PC-3 (cell line): Measurements from ENCODE around the gene PDCD10. TPM values are rescaled to one million over a fixed set of nuclear protein-coding genes. Genes with fewer than 3 reads are reported as not detected.

Source experiments
- ATAC-seq: fragments of 200-7000 bp; cut with Tn5 transposase; 2 replicates; pipeline ENCODE4 v1.9.1; 2020; ENCODE audit warnings: mild to moderate bottlenecking, moderate library complexity
- BruUV-seq: library from RNA; stranded (reverse); fragments of 400-500 nt; replicated peaks from 2 replicates; lab custom pipeline; 2021; lab: Mats Ljungman, UMichigan
- CTCF ChIA-PET: fragments of 300-600 bp; sonication (Branson Sonifier 250); formaldehyde crosslinking; loops from one replicate; lab custom pipeline; 2022; ENCODE audit warnings: antibody characterized with exemption; lab: Charles Lee
- POLR2A ChIA-PET: fragments of 300-600 bp; sonication (Branson Sonifier 250); formaldehyde crosslinking; loops from one replicate; lab custom pipeline; 2022; ENCODE audit warnings: antibody characterized with exemption; ENCODE audit not compliant: unreplicated experiment; lab: Charles Lee
- DNase-seq: peaks from one replicate; pipeline ENCODE4 v3.0.0-alpha.2; 2015
- H2AFZ ChIP-seq: fragments of 300-600 bp; sonication (generic); 2 replicates; pipeline ENCODE4 v1.6.0; 2016; ENCODE audit warnings: antibody characterized with exemption, low read length
- H3F3A ChIP-seq: fragments of 300-600 bp; sonication (generic); one replicate; pipeline ENCODE4 v1.6.0; 2017; ENCODE audit warnings: antibody characterized with exemption, low read length, control low read depth, mild to moderate bottlenecking; ENCODE audit not compliant: unreplicated experiment
- H3K27ac ChIP-seq: fragments of 300-600 bp; sonication (generic); 2 replicates; pipeline ENCODE4 v1.5.1; 2016; ENCODE audit warnings: mild to moderate bottlenecking, low read length
- H3K27me3 ChIP-seq: fragments of 300-600 bp; sonication (generic); 2 replicates; pipeline ENCODE4 v1.6.1; 2016; ENCODE audit warnings: low read length, mixed read lengths
- H3K36me3 ChIP-seq: fragments of 300-600 bp; sonication (generic); 2 replicates; pipeline ENCODE4 v1.6.1; 2016; ENCODE audit warnings: low read depth, mixed run types, low read length, mixed read lengths
- H3K4me1 ChIP-seq: fragments of 300-600 bp; sonication (generic); 2 replicates; pipeline ENCODE4 v1.5.1; 2016; ENCODE audit warnings: low read length; ENCODE audit not compliant: insufficient read depth
- H3K4me2 ChIP-seq: fragments of 300-600 bp; sonication (generic); 2 replicates; pipeline ENCODE4 v1.6.0; 2016; ENCODE audit warnings: low read length
- H3K4me3 ChIP-seq: fragments of 300-600 bp; sonication (generic); 2 replicates; pipeline ENCODE4 v1.5.1; 2016; ENCODE audit warnings: mild to moderate bottlenecking, low read length, mixed read lengths
- H3K79me2 ChIP-seq: fragments of 300-600 bp; sonication (generic); 2 replicates; pipeline ENCODE4 v1.6.1; 2017; ENCODE audit warnings: low read length, mixed read lengths
- H3K9ac ChIP-seq: fragments of 300-600 bp; sonication (generic); 2 replicates; pipeline ENCODE4 v1.6.0; 2016; ENCODE audit warnings: mild to moderate bottlenecking, low read length
- H3K9me2 ChIP-seq: fragments of 300-600 bp; sonication (generic); replicated peaks from 2 replicates; pipeline ENCODE4 v1.6.1; 2016; ENCODE audit warnings: mixed run types, low read length, mixed read lengths
- H3K9me3 ChIP-seq: fragments of 300-600 bp; sonication (generic); 2 replicates; pipeline ENCODE4 v1.6.1; 2016; ENCODE audit warnings: low read length, mixed read lengths
- H4K20me1 ChIP-seq: fragments of 300-600 bp; sonication (generic); 2 replicates; pipeline ENCODE4 v1.6.1; 2016; ENCODE audit warnings: low read length, mixed read lengths
- CTCF ChIP-seq: fragments of 300-600 bp; sonication (generic); conservative IDR thresholded peaks from 2 replicates; pipeline ENCODE4 v1.5.1; 2017; ENCODE audit warnings: antibody characterized with exemption, low read depth, mild to moderate bottlenecking, low read length
- EZH2 ChIP-seq: fragments of 300-600 bp; sonication (generic); IDR thresholded peaks from one replicate; pipeline ENCODE4 v1.6.1; 2017; ENCODE audit warnings: antibody characterized with exemption, mild to moderate bottlenecking, low read length; ENCODE audit not compliant: unreplicated experiment
- EZH2phosphoT487 ChIP-seq: fragments of 300-600 bp; sonication (generic); IDR thresholded peaks from 2 replicates; pipeline ENCODE4 v1.6.1; 2018; ENCODE audit warnings: mild to moderate bottlenecking, antibody characterized with exemption, low read length, borderline replicate concordance
- intact Hi-C: fragments of 100-400 bp; cut with micrococcal nuclease; formaldehyde crosslinking; loops from 2 replicates; pipeline ENCODE4 v1.9.0; 2023
- total RNA-seq: library from RNA; depleted of rRNA; stranded (reverse); fragments of >200 nt; gene quantifications from 2 replicates; pipeline ENCODE4 v1.2.3, GENCODE V29; 2014

Gene PDCD10
- total RNA-seq, 1 experiment from 2014 or later, result 105 TPM

GRCh38 chr3:167749728-167750127 lies 15.0 kb upstream of the PDCD10 start:
- Histone ChIP-seq H3K79me2 (no peaks in the 10 kb centered on the region), H3K27me3 (no peaks in the 10 kb centered on the region), H2AFZ (no peak overlapping the region), H3F3A (no peaks in the 10 kb centered on the region), H3K4me1 (no peaks in the 10 kb centered on the region), H3K36me3 (no peaks in the 10 kb centered on the region), H3K9ac (no peak overlapping the region), H3K9me3 (no peaks in the 10 kb centered on the region), H3K4me3 (no peak overlapping the region), H4K20me1 (no peaks in the 10 kb centered on the region), H3K9me2 (no peaks in the 10 kb centered on the region), H3K4me2 (no peak overlapping the region), H3K27ac (no peak overlapping the region)
- ChIA-PET CTCF (interaction anchor here (0.6 kb wide), 1 partner anchor 255 kb away, joined by 3 read pairs; no protein-coding TSS in a partner anchor), POLR2A (no interaction called here)
- no peak for ATAC-seq
- no TSS peak for BruUV-seq
- no peak for TF ChIP-seq CTCF
- no peak for TF ChIP-seq EZH2
- TF ChIP-seq EZH2phosphoT487, result no peak
- no peak for DNase-seq
- intact Hi-C loops, result no loop called here

GRCh38 chr3:167749209-167749608 lies 14.5 kb upstream of the PDCD10 start:
- H3K79me2 ChIP-seq, result no peaks in the 10 kb centered on the region
- H4K20me1 ChIP-seq, result no peaks in the 10 kb centered on the region
- no peaks in the 10 kb centered on the region for H3K36me3 ChIP-seq
- H3K4me2 ChIP-seq, result no peak overlapping the region
- ATAC-seq, result no peak
- H3K9me2 ChIP-seq, result no peaks in the 10 kb centered on the region
- ChIA-PET CTCF (no interaction called here), POLR2A (no interaction called here)
- H3K27me3 ChIP-seq, result no peaks in the 10 kb centered on the region
- no peak for DNase-seq
- H2AFZ ChIP-seq, result no peak overlapping the region
- TF ChIP-seq CTCF (no peak), EZH2 (no peak), EZH2phosphoT487 (no peak)
- H3K4me3 ChIP-seq, result no peak overlapping the region
- no peaks in the 10 kb centered on the region for H3K4me1 ChIP-seq
- H3K27ac ChIP-seq, result no peak overlapping the region
- no peaks in the 10 kb centered on the region for H3F3A ChIP-seq
- no peaks in the 10 kb centered on the region for H3K9me3 ChIP-seq
- intact Hi-C loops, result no loop called here
- BruUV-seq, result no TSS peak
- H3K9ac ChIP-seq, result no peak overlapping the region

- Histone ChIP-seq H3K9me3 (no peaks in the 10 kb centered on the region), H3K27me3 (no peaks in the 10 kb centered on the region), H3K27ac (no peak overlapping the region), H3K4me2 (no peak overlapping the region), H3K4me1 (no peaks in the 10 kb centered on the region), H3K9ac (no peak overlapping the region), H4K20me1 (no peaks in the 10 kb centered on the region), H3F3A (no peaks in the 10 kb centered on the region), H3K79me2 (no peaks in the 10 kb centered on the region), H3K9me2 (no peaks in the 10 kb centered on the region), H3K4me3 (no peak overlapping the region), H3K36me3 (no peaks in the 10 kb centered on the region), H2AFZ (no peak overlapping the region)
- DNase-seq (no peak), ATAC-seq (no peak)
- TF ChIP-seq CTCF (no peak), EZH2phosphoT487 (no peak), EZH2 (no peak)
- no TSS peak for BruUV-seq
- POLR2A ChIA-PET, result no interaction called here
- CTCF ChIA-PET, result no interaction called here
- intact Hi-C loops, result no loop called here
Measured at GRCh38 chr3:167743799-167744198, 9.1 kb upstream of the PDCD10 start.
